Measurements from ENCODE around the gene TRPV5.

Gene TRPV5

DNA sequence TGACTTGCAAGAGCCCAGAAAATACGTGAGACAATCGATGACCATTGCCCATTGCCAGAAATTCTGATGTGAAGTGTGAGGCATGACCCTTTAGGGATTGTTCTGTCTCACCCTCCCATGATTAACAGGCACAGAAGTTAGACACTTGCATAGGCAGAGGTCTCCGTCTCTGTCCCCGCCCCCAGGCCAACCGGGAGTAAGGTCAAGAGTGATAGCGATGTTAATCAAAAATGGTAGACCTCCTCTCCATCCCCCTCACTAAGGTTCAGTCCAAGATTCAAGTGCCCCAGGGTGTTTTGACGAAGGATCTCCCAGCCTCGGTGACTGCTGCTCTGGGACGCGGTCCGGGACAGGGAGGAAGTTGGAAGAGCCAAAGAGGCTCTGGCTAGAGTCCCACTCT lies 25.3 kb downstream of the TRPV5 start:
- no peak for DNase-seq

DNA sequence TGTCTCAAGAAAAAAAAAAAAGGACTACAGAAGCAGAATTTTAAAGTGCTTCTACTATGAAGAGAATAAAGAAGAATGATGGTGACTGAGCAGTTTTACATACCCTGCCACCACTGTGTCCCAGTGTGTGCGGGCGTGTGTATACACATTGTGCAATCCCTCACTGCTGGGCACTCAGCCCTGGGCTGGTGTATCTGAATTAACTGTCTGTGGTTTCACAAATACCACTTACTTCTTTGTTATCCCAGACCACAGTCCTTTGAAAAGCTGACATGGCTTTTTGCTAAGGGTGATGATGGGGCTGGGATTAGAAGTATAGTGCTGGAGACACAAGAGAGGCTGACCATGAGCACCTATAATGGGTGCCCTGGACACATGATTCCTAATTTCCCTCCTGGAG lies 26.9 kb downstream of the TRPV5 start:
- no peak for DNase-seq

DNA sequence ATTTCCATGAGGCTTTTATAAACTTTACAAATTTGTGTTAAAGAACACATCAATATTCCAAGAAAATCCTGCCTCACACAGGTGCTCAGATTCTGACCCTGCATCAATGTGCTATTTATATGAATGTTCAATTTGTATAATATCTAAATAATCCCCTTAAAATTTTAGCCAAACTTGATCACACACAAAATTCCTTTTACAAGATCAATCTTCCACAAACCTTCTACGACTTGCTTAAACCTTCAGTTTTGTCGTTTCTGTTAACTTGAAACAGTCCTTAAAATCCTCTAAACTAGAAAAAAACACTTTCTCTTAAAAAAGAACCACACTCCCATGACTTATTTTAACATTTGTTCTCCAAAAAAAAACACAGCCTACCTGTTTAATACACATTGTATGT lies 27.8 kb downstream of the TRPV5 start:
- DNase-seq: no peak

DNA sequence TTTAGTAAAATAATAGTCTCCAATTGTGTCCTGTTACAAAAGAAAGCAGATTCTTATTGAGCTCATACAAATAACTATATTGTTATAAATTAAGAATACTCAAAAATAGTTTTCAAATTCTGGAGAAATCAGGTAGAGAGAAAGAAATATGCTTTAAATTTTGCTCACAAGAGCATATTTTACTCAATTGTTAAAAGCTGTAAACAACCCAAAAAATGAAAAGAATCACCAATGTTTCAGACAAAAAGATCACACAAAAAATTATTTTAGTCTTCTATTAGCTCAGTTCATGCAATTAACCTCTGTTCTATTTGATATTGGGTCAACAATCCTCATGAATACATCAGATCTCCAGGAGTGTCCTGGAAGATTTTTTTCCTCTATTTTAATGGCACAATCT lies 29.4 kb downstream of the TRPV5 start:
- no peak for DNase-seq

DNA sequence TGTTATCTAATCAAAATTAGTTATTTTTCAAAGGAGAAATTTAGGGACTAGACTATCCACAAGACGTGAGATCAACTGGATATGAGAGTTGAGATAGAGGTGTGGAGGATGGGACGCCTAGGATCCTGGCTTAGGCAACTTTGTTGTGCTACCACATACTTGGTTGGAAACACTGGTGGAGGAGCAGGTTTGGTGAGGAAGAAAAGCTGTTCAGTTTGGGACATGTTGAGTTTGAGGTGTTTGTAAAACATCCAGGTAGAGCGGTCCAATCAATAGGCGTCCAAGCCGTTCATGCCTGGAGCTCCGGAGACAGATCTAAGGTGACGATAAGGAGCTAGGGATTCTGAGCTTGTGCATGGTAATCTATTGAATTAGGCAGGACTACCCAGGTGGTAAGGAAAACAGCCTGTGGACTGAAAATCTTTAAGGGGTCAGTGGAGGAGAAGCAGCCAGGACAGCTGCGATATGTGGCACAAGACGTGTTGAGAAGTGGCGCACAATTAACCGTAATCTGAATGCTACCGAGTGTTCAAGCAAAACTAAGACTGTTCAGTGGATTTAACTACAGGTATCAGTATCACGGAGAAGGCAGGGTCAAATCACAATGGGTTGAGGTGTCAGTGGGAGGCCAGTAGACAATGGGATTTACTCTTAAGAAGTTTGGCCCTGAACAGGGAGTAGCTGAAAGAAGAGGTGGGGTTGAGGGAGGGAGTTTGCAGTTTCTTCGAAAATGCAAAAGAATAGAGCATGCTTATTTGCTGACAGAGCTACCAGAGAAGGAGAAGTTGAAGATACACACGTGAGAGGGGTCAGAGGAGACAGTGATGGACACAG lies 31.9 kb downstream of the TRPV5 start:
- DNase-seq: no peak

DNA sequence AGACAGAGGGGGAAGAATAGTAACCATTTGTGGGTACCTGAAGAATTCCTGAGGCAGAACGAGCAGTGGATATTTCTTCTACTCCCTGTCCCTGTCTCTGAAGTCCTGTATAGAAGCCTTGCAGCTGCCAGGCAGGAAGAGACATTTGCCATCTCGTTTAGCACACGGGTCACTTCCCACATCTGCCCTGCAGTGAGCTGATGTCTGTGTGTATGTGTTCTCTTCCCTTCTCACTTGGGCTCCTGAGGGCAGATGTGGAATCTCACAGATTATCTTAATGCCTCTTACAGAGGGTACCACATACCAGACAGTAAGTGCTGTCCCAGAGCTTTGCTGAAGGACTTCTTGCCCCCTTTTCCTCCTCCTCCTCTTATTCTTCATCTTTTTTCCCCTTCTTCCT lies 33.9 kb downstream of the TRPV5 start:
- no peak for DNase-seq

DNA sequence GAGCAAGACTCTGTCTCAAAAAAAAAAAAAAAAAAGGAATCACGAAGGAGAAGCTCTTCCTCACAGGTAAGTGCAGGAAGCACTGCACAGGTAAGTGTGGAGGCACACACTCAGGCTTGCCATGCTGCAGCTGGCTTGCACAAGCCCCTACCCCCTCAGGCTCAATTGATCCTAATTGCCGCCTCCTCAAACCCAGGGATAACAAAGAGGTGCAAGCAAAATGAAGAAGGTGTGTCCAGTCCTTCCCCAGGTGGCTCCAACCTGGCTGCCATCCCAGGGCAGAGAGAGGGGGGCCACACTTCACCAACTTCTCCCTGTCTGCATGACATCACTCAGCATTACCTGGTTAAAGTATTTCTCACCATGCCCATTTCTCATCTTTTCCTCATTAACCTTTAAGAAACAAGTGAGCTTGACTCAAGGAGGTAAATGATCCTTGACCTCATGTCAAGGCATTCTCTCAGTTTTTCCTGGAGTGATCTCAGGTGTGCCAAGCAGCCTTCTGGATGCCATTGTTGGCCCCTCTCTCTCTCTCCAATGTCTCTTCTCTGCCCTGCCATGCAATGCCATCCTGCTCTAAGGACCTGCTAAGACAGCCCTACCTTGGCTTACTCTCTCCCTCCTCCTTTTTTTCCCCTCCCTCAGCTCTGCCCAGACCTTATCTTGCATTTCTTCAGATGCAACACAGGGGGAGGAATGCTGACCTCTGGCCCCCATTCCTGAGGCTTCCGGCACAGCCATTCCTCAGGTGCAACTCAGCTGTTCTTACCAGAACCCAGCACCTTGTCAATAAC lies 35.0 kb downstream of the TRPV5 start:
- no peak for DNase-seq

DNA sequence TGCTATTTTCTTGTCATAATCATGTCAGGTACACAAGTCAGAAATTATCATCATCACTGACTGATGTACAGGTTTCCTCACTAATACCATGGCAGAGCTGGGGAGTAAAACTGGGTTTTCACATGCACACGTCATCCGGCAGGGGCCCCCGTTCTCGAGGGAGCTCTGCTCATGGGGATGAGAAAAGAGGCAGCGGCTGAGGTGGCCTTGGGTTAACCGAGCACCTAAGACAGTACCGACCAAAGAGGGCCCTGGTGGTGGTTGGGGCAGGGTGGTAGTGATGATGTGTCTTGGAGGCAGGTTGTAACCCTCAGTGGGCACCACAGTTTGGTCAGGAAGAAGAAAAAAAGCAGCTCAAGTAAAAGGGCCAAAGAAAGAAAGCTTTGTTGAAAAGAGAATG lies 35.9 kb downstream of the TRPV5 start:
- no peak for DNase-seq

DNA sequence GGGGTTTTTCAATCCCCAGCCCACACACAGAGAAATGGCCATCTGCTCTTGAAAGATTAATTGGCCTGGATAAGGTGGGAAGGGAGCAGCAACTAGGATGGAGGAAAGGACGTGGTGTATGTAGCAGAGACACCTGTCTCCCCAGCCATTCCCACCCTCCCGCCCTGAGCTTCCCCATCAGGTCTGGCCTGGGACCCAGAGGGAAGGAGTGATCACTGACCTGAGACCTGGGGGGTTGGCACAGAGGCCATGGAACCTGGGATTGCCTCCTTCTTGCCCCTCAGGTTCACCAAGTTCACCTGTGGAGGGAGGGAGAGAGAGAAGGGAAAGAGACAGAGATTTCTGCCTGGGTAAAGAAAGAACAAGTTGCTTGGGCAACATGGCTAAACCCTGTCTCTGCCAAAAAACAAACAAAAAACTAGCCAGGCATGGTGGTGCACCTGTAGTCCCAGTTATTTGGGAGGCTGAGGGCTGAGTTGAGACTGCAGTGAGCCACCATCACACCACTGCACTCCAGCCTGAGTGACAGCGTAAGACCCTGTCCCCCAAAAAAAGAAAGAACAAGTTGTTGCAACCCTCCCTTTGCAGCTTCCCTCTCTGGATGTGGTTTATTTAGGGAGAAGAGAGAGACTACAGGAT lies 36.7 kb downstream of the TRPV5 start:
- no peak for DNase-seq

DNA sequence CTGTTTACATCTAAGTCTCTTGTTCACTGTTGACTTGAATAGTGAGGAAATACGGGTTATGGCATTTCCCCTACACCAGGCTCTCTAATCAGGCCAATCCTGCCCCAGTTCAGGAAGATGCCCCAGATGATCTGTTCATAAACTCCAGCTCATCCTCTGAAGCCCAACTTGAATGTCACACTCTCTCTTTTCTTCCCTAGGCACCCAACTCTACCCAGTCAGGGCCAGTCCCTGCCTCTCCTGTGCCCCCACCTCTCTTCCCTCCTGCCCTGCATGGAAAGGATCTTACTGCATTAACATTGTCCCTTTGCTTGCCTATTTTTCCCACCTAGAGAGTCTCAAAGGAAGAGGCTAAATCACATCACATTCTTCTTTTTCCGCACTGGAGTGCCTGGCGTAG lies 37.4 kb downstream of the TRPV5 start:
- DNase-seq: no peak

DNA sequence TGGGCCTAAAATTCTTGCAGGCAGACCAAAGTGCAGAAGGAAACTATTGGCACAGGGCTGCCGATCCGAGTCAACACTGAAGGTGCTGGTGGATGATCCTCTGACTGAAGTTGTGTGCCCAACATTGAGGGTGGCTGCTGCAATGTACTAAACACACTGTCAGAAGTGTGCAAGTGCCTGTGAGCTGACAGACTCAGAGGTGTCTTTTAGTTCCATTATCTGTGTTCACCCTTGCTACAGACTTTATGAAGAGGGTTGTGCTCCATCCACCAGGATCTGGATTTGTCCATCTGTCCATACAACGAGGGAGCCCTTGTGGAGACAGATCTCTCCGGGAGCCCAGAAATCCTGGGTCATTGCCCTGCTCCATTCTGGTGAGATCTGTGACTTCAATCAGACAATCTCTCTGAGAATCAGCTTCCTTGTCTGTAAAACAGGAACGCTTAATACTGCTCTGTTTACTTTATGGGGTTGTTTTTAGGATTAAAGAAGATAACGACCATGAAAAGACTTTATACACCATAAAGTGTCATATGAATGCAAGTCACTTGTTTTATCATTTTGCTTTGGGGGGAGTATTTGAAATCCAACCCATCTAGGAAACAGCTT lies 38.5 kb downstream of the TRPV5 start:
- no peak for DNase-seq

DNA sequence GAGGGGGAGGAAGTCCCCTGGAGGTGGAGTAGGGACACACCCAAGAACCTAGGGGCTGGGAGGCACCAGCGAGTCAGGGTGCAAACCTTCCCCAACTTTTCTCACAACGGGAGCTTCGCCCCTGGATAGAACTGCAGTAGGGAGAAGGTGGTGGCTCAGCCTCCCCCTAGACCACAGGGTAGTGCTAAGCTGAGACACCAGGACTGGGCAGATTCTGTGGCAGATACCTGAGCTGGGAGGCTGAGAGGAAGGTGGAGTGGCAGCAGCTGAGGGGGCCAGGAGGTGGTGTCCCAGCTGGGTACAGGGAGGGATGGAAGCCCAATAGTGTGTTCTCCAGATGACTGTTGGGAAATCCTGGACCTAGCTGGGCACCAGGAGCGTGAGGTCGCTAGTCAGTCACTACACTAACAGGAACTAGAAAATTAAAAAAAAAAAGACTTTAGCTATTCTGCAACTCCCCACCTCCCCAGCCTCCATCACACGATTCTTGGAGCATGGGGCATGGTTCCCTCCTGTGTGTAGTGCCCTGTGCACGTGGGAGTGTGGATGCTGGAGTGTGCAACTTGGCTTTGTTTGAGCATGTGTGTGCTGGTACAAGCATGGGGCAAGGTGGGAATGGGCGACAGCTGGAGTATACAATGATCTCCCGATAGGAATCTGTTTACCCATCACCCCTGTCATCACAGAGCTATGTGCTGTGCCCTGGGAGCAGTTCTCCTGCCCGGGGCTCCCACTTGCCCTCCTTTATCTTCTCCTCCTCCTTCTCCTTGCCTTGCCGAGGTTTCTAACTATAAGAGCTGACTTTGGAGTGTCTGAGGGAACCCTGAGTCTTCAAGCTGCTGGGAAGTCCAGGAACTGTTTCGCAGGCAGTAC lies 39.2 kb downstream of the TRPV5 start:
- no peak for DNase-seq

DNA sequence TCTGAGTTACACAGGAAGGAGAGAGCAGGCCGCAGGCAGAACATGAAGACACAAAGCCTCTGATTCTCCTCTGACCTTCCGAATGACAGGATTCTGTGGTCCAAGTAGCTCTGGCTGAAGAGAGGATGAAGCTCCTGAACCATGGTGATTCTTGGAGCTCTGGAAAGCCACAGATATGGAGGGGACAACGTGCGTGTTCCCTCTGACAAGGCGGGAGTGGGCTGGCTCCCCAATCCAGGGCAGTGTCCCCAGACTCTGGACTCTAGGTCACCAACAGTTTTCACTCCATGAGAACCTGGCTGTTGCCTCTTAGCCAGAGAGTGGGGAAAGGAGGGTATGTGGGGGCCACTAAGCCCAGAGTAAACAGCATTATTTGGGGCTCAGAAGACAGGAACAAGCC lies 40.6 kb downstream of the TRPV5 start:
- no peak for DNase-seq

DNA sequence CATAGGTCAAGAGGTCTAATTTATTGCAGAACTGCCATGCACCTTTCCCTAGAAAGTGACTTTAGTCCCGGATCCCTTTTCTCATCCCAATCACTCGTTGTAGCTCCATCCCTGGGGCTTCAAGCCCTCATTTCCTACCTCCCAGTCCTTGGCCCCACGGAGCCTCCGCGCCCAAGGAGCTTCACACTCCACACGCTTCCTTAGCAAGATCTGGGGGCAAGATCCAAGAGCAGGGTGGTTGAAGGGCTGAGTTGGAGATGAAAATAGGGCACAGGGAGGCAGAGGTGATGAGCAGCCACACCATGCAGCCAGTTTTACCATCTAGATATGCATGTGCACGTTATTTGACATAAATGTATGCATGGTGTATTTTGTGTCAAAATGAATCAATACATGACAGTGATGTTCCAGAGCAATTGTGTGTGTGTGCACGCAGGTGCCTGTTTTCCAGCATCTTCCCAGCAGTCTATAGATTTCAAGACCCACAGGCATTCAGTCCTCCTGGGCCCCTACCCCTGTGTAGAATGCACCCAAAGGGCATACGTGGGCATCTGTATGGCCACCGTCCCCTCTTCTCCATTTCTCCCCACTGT lies 42.0 kb downstream of the TRPV5 start:
- DNase-seq: no peak

DNA sequence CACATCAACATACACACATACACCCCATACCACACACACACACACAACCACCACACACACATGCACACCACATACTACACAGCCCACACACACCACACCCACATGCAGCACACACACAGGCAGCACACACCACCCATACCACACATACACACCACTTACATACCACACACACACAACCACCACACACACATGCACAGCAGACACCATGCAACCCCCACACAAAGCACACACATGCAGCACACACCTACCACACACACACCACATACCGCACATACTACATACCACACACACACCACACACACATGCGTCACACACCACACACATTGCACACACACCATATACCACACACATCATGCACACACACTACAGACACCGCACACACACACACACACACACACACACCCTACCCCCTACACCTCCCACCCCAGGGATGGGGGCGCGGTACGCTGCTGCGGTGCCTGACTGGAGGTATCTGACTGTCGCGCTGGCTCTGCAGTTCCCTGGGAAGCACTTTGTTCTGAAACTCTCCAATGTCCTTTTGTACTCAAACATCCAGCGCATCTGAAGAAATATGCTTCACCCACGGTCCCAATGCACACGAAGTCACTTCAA lies 42.6 kb downstream of the TRPV5 start:
- DNase-seq: no peak

DNA sequence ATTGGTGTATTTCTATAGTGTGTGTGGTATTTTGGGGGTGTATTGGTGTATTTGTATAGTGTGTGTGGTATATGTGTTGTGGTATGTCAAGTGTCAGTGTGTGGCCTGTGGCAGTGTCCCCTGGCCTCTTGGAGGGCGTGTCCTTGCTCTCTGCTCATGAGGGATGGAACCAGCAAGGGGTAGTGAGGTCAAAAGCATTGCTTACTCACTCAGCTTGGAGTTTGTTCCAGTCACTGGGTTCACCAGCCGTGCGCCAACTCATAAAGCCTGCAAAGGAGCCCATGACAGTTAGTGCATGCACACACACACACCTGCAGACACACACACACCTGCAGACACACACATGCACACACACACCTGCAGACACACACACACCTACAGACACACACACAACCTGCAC lies 43.7 kb downstream of the TRPV5 start:
- DNase-seq: no peak

DNA sequence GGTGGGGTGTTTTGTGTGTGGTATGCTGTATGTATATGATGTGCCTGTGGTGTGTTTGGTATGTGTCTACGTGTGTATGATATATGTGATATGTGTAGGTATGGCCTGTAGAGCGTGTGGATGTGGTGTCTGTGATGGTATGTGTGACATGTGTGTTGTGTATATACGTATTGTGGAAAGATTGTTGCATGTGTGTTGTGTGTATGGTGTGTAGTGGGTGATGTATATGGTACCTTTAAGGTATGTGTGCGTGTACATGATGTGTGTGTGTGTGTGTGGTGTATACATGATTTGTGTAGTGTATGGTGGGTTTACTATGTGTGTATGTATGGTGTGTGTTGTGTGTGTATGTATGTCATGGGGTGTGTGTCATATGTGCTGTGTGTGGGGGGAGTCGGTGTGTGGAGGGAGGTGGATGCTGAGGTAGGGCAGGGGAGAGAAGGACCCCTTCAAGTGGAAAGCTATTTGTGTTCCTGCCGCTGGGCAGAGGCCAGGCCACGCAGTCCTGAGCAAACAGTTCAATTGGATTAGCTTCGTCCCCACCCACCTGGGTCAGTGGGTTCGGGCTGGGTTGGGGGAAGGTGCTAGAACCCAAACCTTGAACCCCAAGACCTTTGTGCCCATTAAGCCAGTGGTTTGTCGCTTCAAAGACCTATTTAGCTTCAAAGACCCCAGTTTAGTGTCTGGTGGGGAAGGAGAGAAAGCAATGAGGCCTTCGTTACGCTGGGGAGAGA lies 46.1 kb downstream of the TRPV5 start:
- DNase-seq: no peak

DNA sequence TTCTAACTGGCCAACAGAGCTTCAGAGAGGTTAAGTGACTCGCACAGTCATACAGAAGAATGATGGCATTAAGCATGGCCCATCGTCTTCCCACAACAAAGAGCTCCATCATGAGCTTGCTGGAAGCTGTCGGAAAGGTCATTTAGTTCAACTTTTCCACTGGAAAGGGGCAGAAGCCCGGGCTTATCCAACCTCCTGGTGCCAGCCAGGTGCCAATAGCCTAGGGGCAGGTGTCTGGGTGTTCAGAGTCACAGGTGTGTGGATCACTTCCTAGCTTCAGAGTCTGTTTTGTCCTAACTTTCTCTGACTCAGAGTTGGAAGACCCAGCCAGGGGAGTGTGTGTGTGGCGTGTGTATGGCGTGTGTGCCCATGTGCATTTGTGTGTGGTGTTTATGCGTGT lies 46.7 kb downstream of the TRPV5 start:
- DNase-seq: no peak

DNA sequence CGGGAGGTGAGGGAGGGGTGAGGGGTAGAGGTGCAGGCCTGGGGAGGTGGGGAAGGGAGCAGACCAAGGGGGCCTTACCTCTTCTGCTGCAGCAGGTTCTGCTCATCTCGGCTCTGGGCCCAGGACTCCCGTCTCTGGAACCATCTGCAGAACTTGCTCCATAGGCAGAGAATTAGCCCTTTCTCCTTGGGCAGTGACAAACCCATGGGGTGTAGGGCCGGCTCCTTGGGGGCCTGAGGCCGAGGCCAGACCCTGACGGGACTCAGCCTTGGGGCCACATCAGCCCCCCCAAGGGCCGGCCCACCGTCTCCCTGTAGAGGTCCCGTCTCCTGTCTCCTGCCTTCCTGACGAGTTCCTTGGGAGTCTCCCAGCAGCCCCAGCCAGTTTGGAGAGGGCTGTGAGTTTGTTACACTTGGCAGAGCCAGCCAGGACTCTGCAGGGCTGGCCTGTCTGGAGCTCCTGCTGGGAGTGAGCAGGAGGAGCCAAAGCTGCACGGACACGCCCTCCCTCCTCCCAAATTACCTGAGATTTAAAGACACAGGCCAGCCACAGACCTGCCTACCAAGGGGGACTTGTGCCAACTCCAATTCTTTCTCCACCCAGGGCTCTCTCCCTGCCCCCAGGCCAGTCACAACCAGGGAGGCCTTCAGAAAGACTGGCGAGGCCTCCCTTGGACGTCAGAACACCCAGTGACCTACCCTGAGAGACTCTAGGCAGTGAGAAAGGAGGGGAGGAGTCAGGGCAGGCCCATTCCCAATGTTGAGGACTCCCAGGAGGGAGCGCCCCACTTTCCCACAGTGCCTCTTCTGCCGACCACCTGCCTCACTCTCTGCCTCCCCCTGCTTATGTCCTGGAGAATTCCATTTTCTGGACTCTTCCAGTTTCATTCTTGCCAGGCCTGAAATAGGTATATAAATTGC lies 48.0 kb downstream of the TRPV5 start, which contains the start of gene TRPV6:
TSS of gene TRPV6 (minus strand) at position 435 of the 920 bp plus-strand sequence.
- no peak for DNase-seq

DNA sequence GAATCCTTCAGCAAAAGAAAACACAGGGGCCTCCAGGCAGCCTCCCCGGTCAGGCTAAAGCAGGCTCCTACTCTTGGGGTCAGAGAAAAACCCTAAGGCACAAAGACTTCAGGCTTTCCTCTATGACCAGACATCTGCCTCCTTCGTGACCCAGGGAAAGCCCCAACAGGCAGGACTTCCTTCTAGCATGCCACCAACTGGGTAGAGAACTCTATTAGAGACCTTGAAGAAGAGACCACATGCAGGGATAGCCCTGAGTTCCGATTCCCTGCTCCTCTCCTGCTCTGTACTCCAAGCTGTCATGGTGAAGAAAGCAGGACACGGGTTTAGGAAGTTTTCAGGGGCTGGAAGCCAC lies 49.3 kb downstream of the TRPV5 start:
- no peak for DNase-seq
